ENCODE measurements around the gene AOC1.

AOC1 gene

GRCh38 chr7:150856303-150857275 is 4.3 kb downstream of the AOC1 start:
- peaks cover 0 to 32% of the 10 kb centered on the region in 2 donors for H3K27me3 ChIP-seq
- no peak overlapping the region for H3K4me3 ChIP-seq
- TF ChIP-seq CTCF (IDR thresholded peaks at IDR 0.05) = no peak
- no peaks in the 10 kb centered on the region for H3K36me3 ChIP-seq
- no peaks in the 10 kb centered on the region for H3K4me1 ChIP-seq
- H3K9me3 ChIP-seq = no peaks in the 10 kb centered on the region
- H3K27ac ChIP-seq = no peak overlapping the region
- DNase-seq = no peak
- intact Hi-C loops (cut with DNase I; ENCODE audit: low total_unique reads) = no loop called here

GRCh38 chr7:150857276-150858055 is 5.1 kb downstream of the AOC1 start:
- no peaks in the 10 kb centered on the region for H3K36me3 ChIP-seq
- DNase-seq = no peak
- H3K27ac ChIP-seq = no peak overlapping the region
- H3K9me3 ChIP-seq = no peaks in the 10 kb centered on the region
- no peak for TF ChIP-seq CTCF (IDR thresholded peaks at IDR 0.05)
- H3K27me3 ChIP-seq = peaks cover 0 to 26% of the 10 kb centered on the region in 2 donors
- no peaks in the 10 kb centered on the region for H3K4me1 ChIP-seq
- intact Hi-C loops (cut with DNase I; ENCODE audit: low total_unique reads) = no loop called here
- H3K4me3 ChIP-seq = no peak overlapping the region

- Histone ChIP-seq H3K27me3 (peaks cover 0 to 24% of the 10 kb centered on the region in 2 donors), H3K4me1 (no peaks in the 10 kb centered on the region), H3K9me3 (no peaks in the 10 kb centered on the region), H3K27ac (no peak overlapping the region), H3K36me3 (no peaks in the 10 kb centered on the region), H3K4me3 (no peak overlapping the region)
- intact Hi-C loops (cut with DNase I; ENCODE audit: low total_unique reads) = no loop called here
- TF ChIP-seq CTCF (IDR thresholded peaks at IDR 0.05) = no peak
- DNase-seq = no peak
Observed at GRCh38 chr7:150858236-150859197, 6.2 kb downstream of the AOC1 start.

DNA sequence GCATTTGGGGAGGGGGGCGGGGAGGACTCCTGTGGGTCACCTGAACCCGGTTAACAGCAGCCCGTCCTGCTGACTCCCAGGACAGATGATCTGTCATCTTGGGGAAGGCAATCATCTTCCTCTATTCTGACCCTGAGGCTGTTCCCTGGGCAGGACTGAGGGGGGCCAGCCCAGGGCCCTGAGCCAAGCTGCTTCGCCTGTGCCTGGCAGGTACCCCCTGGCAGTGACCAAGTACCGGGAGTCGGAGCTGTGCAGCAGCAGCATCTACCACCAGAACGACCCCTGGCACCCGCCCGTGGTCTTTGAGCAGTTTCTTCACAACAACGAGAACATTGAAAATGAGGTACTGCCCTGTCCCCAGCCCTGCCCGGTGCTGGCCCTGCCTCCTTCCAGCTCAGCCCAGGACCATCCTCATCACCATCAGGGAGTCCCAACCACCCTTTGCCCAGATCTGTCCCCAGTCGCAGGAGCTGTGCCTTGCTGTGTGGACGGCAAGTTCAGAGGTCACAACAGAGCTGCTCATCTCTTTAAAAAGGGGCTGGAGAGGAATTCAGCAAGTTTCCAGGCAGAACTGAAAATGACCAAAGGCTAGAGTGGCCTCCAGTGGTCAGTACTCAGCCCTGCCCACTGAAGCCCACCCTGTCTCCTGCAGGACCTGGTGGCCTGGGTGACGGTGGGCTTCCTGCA is 8.1 kb downstream of the AOC1 start:
- Histone ChIP-seq H3K4me3 (no peak overlapping the region), H3K9me3 (no peaks in the 10 kb centered on the region), H3K36me3 (no peaks in the 10 kb centered on the region), H3K4me1 (no peaks in the 10 kb centered on the region), H3K27ac (no peak overlapping the region), H3K27me3 (peaks cover 0 to 22% of the 10 kb centered on the region in 2 donors)
- TF ChIP-seq CTCF (IDR thresholded peaks at IDR 0.05) = no peak
- DNase-seq = no peak
- intact Hi-C loops (cut with DNase I; ENCODE audit: low total_unique reads) = no loop called here

- no peak for TF ChIP-seq CTCF (IDR thresholded peaks at IDR 0.05)
- intact Hi-C loops (cut with DNase I; ENCODE audit: low total_unique reads) = no loop called here
- no peak overlapping the region for H3K4me3 ChIP-seq
- no peaks in the 10 kb centered on the region for H3K36me3 ChIP-seq
- H3K9me3 ChIP-seq = no peaks in the 10 kb centered on the region
- DNase-seq = no peak
- no peak overlapping the region for H3K27ac ChIP-seq
- no peaks in the 10 kb centered on the region for H3K4me1 ChIP-seq
- H3K27me3 ChIP-seq = peaks cover 0 to 22% of the 10 kb centered on the region in 2 donors
Observed at GRCh38 chr7:150860978-150861295, 8.6 kb downstream of the AOC1 start.
